Smooth muscle cell (in vitro differentiated cells): Measurements from ENCODE around the gene LRTM2. TPM values are rescaled to one million over a fixed set of nuclear protein-coding genes. Genes with fewer than 3 reads are reported as not detected.

Experiments used
- DNase-seq: peaks from one replicate; lab custom pipeline; 2025; ENCODE audit not compliant: unreplicated experiment; lab: John Stamatoyannopoulos, UW
- H2AFZ ChIP-seq: fragments of 200-600 bp; sonication (generic); 2 replicates; pipeline ENCODE4 v1.6.0; 2016; ENCODE audit warnings: antibody characterized with exemption, low read depth, mild to moderate bottlenecking
- H3F3A ChIP-seq: fragments of 200-600 bp; sonication (generic); 2 replicates; pipeline ENCODE4 v1.6.0; 2017; ENCODE audit warnings: antibody characterized with exemption, low read depth
- H3K27ac ChIP-seq: fragments of 200-600 bp; sonication (generic); 2 replicates; pipeline ENCODE4 v1.5.1; 2016; ENCODE audit warnings: low read depth, mild to moderate bottlenecking
- H3K27me3 ChIP-seq: fragments of 200-600 bp; sonication (generic); 2 replicates; pipeline ENCODE4 v1.6.1; 2016; ENCODE audit warnings: low read depth, mild to moderate bottlenecking
- H3K36me3 ChIP-seq: fragments of 200-600 bp; sonication (generic); 2 replicates; pipeline ENCODE4 v1.5.1; 2016; ENCODE audit warnings: low read depth
- H3K4me1 ChIP-seq: fragments of 200-600 bp; sonication (generic); 2 replicates; pipeline ENCODE4 v1.5.1; 2016; ENCODE audit warnings: low read depth
- H3K4me2 ChIP-seq: fragments of 200-600 bp; sonication (generic); 2 replicates; pipeline ENCODE4 v1.6.0; 2016; ENCODE audit warnings: mild to moderate bottlenecking
- H3K4me3 ChIP-seq: fragments of 200-600 bp; sonication (generic); 2 replicates; pipeline ENCODE4 v1.5.1; 2016; ENCODE audit warnings: mild to moderate bottlenecking
- H3K79me2 ChIP-seq: fragments of 200-600 bp; sonication (generic); 2 replicates; pipeline ENCODE4 v1.6.0; 2016; ENCODE audit warnings: low read depth, mild to moderate bottlenecking
- H3K9ac ChIP-seq: fragments of 200-600 bp; sonication (generic); 2 replicates; pipeline ENCODE4 v1.6.0; 2016; ENCODE audit warnings: low read depth
- H3K9me3 ChIP-seq: fragments of 200-600 bp; sonication (generic); replicated peaks from 2 replicates; pipeline ENCODE4 v1.5.1; 2016; ENCODE audit warnings: low read depth
- H4K20me1 ChIP-seq: fragments of 200-600 bp; sonication (generic); 2 replicates; pipeline ENCODE4 v1.6.0; 2016; ENCODE audit warnings: low read depth
- WGBS: methylation state at CpG from one replicate; pipeline ENCODE4 v1.1.7; 2016; ENCODE audit warnings: low lambda C conversion rate; 5-methylcytosine and 5-hydroxymethylcytosine counted together
- polyA plus RNA-seq: library from polyadenylated mRNA; unstranded; fragments of >200 nt; fragmentation: Nextera tagmentation; extraction: Ambion mirVana; gene quantifications from 2 replicates; pipeline ENCODE4 v1.2.1, GENCODE V29; 2016
- total RNA-seq: library from RNA; depleted of rRNA; stranded (reverse); fragments of >200 nt; gene quantifications from 2 replicates; pipeline ENCODE4 v1.2.3, GENCODE V29; 2014
- TF ChIP-seq, protein P1 (sequence below): fragments of 200-600 bp; sonication (generic); IDR thresholded peaks from 2 replicates; pipeline ENCODE4 v1.5.1; 2017; ENCODE audit warnings: borderline replicate concordance, mild to moderate bottlenecking, antibody characterized with exemption; ENCODE audit not compliant: insufficient read depth, poor library complexity, severe bottlenecking

LRTM2 gene
- total and polyA plus RNA-seq, 2 experiments from 2014 or later: not detected

DNA sequence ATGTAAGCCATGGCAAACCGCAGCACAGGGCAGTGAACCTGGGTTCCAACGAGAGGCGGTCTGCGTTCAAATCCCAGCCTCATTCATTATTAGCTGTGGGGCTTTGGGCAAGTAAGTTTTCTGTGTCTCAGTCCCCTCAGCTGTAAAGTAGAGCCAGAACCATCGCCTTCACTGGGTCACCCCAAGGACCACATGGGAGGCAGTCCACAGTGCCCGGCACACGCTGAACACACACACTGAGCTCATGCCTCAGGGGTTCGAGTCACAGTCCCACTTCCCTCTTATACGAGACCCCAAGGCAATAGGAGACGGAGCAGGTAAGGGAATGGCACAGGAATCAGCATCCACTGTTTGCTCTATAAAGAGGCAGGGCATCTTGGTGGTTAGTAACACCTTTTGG is 19.1 kb downstream of the LRTM2 start:
- TF ChIP-seq, protein P1, sequence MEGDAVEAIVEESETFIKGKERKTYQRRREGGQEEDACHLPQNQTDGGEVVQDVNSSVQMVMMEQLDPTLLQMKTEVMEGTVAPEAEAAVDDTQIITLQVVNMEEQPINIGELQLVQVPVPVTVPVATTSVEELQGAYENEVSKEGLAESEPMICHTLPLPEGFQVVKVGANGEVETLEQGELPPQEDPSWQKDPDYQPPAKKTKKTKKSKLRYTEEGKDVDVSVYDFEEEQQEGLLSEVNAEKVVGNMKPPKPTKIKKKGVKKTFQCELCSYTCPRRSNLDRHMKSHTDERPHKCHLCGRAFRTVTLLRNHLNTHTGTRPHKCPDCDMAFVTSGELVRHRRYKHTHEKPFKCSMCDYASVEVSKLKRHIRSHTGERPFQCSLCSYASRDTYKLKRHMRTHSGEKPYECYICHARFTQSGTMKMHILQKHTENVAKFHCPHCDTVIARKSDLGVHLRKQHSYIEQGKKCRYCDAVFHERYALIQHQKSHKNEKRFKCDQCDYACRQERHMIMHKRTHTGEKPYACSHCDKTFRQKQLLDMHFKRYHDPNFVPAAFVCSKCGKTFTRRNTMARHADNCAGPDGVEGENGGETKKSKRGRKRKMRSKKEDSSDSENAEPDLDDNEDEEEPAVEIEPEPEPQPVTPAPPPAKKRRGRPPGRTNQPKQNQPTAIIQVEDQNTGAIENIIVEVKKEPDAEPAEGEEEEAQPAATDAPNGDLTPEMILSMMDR: no peak
- no peak for DNase-seq
- WGBS: 95% methylated on average over 10 of the region's 10 CpGs
- Histone ChIP-seq H4K20me1 (no peaks in the 10 kb centered on the region), H3K27ac (no peak overlapping the region), H3K9ac (no peak overlapping the region), H3K79me2 (no peaks in the 10 kb centered on the region), H3K36me3 (no peaks in the 10 kb centered on the region), H3K4me2 (no peak overlapping the region), H3K9me3 (no peaks in the 10 kb centered on the region), H2AFZ (no peak overlapping the region), H3K4me3 (no peak overlapping the region), H3K4me1 (peaks cover 5% of the 10 kb centered on the region), H3K27me3 (peaks cover 9% of the 10 kb centered on the region), H3F3A (no peaks in the 10 kb centered on the region)

DNA sequence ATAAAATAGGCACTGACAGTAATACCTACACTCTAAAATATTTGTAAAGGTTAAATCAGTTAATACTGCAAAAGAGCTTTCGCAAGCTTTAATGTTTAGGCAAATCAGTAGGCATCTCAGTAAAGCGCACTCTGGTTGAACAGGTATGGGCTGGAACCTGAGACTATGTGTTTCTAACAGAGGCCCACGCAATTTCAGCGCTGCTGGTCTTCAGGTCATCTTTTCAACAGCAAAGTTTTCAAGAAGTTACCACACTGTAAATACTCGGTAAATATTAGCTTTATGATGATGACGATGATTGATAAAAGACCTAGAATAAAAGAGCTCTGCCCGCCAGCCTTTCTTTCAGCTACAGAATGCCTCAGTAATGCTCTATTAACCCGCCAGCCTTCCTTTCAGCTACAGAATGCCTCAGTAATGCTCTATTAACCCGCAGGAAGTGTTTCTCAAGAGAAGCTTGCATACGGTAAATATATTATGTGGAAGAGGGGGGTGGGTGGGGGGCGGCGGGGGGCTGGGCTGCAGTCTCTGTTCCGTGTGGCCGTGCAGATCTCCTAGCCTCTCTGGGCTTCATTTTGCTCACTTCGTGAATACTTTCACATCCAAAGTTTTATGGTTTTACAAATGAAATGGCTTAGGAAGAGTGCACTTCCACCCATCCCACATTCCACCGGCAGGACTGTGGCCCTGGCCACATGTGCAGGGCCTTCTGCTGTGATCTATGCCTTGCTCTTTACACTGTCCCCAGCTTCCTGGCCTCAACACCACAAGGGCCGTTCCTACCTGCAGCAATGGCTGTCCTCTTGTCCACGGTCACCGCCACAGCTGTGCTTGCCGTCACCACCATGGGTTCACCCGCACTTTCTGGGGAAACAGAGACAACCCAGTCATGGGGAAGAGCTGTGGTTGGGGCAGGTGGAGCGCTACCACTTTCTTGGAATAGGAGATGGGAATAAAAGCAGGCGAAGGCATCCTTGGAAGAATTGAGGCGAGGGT is 19.9 kb downstream of the LRTM2 start:
- H3K27me3 ChIP-seq: peaks cover 15% of the 10 kb centered on the region
- 72% methylated on average over 24 of the region's 24 CpGs for WGBS

DNA sequence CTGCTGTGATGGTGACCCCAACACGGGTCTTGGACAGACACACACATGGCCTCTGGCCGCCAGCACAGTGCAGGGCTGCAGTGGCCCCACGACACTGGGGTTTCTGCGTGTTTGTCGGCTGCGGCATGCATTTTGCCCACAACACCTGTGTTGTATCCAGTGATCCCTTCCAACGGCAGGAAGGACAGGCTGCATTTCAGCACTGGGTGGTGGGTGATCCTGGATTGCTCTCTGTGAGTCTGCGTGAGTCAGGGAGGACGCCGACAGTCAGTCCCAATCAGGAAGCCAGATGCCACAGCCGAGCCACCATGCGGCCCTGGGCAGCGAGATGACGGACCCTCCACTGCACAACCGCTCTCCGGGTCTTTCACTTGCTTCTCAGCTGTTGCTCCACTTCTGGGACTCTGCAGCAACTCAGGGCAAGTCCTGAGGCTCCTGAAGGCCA is 20.6 kb downstream of the LRTM2 start:
- H3K4me2 ChIP-seq: no peak overlapping the region
- H3K4me3 ChIP-seq: no peak overlapping the region
- TF ChIP-seq, protein P1: no peak
- no peaks in the 10 kb centered on the region for H4K20me1 ChIP-seq
- H3K9ac ChIP-seq: no peak overlapping the region
- DNase-seq: no peak
- H3F3A ChIP-seq: no peaks in the 10 kb centered on the region
- H3K27ac ChIP-seq: no peak overlapping the region
- H3K27me3 ChIP-seq: peaks cover 22% of the 10 kb centered on the region
- H3K79me2 ChIP-seq: no peaks in the 10 kb centered on the region
- WGBS: 93% methylated on average over 16 of the region's 16 CpGs
- no peaks in the 10 kb centered on the region for H3K36me3 ChIP-seq
- H3K9me3 ChIP-seq: no peaks in the 10 kb centered on the region
- H2AFZ ChIP-seq: no peak overlapping the region
- H3K4me1 ChIP-seq: peaks cover 5% of the 10 kb centered on the region

More for the DNA sequence above, 19.9 kb downstream of the LRTM2 start:
- Histone ChIP-seq H3K27ac (no peak overlapping the region), H3K79me2 (no peaks in the 10 kb centered on the region), H3F3A (no peaks in the 10 kb centered on the region), H3K4me2 (no peak overlapping the region), H3K9me3 (no peaks in the 10 kb centered on the region), H3K36me3 (no peaks in the 10 kb centered on the region), H3K4me3 (no peak overlapping the region), H4K20me1 (no peaks in the 10 kb centered on the region), H2AFZ (no peak overlapping the region), H3K9ac (no peak overlapping the region), H3K4me1 (peaks cover 5% of the 10 kb centered on the region)
- TF ChIP-seq, protein P1: no peak
- DNase-seq: no peak
